NOMO-1 treated with DMSO at 0.1 percent for 48 hours (cell line): ENCODE measurements around the gene GNAS.
"Not testable (repeated sequence)": the region's sequence is repeated elsewhere in the genome, so short reads cannot be mapped to it uniquely, and the experiment has no call there.

Experiments used
- DNase-seq: peaks from one replicate; lab custom pipeline; 2025; ENCODE audit not compliant: unreplicated experiment; lab: John Stamatoyannopoulos, UW

Gene GNAS

DNA sequence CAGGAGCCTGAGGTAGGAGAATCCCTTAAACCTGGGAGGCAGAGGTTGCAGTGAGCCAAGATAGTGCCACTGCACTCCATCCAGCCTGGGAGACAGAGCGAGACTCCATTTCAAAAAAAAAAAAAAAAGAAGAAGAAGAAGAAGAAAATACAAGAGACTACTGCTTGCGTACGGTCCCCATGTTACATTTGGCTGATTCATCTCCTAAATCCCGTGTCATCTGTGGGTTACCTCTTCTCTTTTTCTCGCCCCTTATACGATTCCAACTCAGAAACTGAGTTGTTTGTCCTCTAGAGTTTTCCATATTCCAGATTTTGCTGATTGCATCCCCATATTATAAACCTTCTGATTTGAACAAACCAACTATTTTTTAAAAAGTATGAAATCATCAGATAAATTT lies 66.1 kb downstream of the GNAS start:
- DNase-seq, result peak; percentile 24

- DNase-seq, result no peak
Measured at GRCh38 chr20:58921564-58921963, 69.0 kb downstream of the GNAS start.

- no peak for DNase-seq
Measured at GRCh38 chr20:58922036-58922435, 69.5 kb downstream of the GNAS start.

GRCh38 chr20:58923117-58923712 lies 70.7 kb downstream of the GNAS start:
- DNase-seq, result no peak

GRCh38 chr20:58926802-58927489 lies 74.4 kb downstream of the GNAS start:
- DNase-seq, result no peak

- DNase-seq, result no peak
Measured at GRCh38 chr20:58927490-58928061, 75.1 kb downstream of the GNAS start.

GRCh38 chr20:58930496-58930895 lies 78.0 kb downstream of the GNAS start:
- no peak for DNase-seq

DNA sequence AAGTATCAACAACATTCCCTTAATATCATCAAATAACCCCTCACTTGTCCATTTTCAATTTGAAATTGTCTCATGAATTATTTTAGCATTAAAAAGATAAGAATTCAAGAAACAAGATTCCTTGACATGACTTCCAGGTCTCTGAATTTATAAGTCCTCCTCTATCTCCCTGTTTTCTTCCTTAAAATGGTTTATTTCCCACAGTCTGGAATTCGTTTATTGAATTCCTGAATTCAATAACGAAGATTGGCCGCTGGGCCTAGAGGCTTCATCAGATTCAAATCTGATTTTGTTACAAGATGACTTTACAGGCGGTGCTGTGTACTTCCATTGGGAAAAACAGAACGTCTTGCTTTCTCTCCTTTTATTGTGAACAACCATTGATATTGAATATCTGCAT lies 79.7 kb downstream of the GNAS start:
- no peak for DNase-seq

DNA sequence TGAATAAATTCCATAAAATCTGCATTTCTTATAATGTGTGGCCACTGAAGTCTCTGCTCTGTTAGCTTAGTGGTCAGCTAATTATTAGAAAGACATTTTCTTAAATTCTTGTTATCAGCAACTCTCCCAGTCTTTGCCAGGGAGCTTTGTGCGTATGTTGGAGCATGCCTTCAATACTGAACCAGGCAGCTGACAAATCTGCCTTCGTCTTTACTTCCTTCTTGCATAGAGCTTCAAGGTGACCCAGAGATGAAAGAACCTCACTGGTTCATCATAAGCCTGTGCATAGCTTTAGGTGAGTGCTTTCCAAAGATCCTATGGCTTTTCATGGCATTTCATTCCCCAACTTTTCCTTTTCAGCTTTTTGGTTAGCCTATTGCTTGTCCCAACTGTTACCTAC lies 85.6 kb downstream of the GNAS start:
- DNase-seq, result peak; percentile 12

GRCh38 chr20:58938541-58938940 lies 86.0 kb downstream of the GNAS start:
- peak; percentile 87 for DNase-seq

- no peak for DNase-seq
Measured at GRCh38 chr20:58941471-58941870, 89.0 kb downstream of the GNAS start.

DNA sequence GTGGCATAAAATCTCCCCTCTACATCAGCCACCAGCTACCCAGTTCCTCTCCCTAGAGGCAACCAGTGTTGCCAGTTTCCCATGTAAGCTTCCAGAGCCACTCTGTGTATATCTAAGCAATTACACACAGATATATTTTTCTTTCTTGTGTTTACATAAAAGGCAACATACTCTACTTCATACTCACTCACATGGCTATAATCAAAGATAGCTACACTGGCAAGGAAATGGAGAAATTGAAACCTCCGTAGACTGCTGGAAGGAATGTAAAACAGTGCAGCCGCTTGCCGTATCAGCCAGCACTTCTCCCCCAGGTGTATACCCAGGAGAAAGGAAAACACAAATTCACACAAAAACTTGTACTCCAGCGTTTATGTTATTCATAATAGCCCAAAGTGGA lies 90.0 kb downstream of the GNAS start:
- no peak for DNase-seq

DNA sequence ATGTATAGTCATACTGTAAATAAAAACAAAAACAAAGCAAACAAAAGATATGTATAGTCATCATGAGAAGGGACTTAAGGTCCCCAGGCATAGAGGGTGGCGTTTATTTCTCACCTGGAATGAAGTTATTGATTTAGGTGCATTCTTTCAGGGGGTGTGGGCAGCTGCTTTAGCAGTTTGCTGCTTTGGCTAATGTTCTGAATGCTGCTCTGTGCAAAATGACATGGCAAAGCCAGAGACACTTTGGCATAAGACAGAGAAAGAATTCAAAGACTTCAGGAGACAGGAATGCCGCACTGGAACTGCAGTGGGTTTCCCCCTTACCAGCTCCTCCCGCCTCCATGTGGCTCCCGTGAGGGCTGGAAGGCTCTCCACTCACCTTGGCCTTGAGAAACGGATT lies 92.1 kb downstream of the GNAS start:
- no peak for DNase-seq

DNA sequence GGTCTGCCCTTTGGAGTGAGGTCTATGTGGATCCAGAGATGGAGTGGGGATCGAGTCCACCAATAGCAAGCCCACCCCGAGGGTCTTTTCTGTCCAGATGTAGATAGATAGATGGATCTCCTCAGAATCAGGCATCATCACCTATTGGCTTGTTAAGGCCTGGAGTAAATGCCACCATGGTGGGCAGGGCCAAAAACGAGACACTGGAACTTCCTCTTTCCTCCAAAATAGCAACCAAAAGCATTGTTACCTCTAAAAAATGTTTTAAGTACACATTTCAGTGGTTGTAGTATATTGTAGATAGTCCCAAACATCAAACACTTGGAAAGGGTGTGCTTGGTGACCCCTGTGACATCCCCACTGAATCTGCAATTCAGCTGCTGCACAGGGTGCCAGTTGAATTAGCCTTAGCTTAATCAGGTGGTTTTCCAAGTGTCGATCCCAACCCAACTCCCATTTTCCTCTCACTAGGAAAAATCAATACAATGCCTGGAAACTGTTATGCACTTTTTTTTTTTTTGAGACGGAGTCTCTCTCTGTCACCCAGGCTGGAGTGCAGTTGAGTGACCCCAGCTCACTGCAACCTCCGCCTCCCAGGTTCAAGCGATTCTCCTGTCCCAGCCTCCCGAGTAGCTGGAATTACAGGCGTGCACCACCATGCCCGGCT lies 93.6 kb downstream of the GNAS start:
- DNase-seq, result peak; percentile 46

DNA sequence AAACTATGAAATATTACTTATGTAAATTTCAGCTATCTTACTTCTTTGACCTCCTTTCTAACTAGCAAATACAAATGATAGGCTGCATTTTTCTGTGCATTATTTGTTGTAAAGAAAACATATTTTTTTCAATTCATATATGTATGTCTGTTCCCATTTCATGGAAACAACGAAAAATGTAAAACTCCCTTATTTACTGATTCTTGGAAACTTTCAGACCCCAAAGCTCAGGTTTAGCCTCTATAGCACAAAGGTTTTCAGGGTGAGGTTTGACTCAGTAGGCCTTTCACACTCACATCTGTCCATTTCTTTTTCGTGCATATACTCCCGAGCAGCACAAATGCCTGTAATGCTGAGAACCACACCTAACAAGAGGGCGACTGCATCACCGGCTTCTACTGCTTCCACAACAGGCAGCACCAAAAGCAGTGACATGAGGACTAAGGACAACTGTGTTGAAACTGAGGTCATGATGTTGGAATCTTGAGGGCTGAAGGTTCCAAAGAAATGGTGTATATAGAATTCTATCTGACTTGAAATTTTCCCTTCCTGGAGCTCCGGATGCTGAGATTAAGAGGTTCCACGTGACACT lies 95.4 kb downstream of the GNAS start:
- DNase-seq, result not testable (repeated sequence)

DNA sequence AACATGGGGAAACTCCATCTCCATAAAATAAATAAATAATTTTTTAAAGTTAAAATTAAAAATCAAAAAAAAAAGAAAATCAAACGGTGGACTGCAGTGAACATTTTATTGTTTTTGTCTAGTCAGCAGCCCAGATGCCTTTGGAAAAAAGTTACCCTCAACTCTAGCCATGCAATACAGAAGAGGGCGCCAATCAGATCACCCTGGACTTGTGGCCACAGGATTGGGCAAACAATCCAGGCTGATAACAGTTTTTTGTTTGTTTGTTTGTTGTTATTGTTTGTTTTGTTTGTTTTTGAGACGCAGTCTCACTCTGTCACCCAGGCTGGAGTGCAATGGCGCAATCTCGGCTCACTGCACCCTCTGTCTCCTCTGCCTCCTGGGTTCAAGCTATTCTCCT lies 98.1 kb downstream of the GNAS start:
- DNase-seq, result no peak

GRCh38 chr20:58953050-58953449 lies 100.5 kb downstream of the GNAS start:
- no peak for DNase-seq

- DNase-seq, result peak; percentile 75
Measured at GRCh38 chr20:58956078-58956477, 103.6 kb downstream of the GNAS start.

DNA sequence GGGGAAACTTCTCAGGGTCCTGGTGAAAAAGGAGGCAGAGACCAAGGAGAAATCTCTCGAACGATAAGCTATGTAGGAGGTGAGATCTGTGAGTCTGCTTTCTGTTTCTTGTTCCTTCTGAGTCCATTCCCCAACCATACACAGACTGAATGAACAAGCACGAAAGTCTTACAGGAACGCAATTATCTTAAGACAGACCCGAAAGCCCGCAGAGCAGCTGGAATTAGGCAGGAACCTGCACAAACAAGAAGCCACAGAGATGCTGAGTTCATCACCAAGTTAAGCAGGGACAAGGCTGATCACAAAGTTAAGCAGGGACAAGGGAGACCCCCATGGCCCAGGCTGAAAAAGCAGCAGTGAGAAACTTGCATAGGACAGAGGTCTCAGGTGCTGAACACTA lies 107.1 kb downstream of the GNAS start:
- no peak for DNase-seq
